ENCODE measurements around the gene ANKRD10.

Gene ANKRD10

GRCh38 chr13:110835721-110836604 lies 78.9 kb downstream of the ANKRD10 start:
- in situ Hi-C loops (cut with HindIII; ENCODE audit: low sequenced_read_pairs): no loop called here

- in situ Hi-C loops (cut with HindIII; ENCODE audit: low sequenced_read_pairs): no loop called here
These were observed 80.3 kb downstream of the ANKRD10 start for GRCh38 chr13:110834572-110834971.

- in situ Hi-C loops (cut with HindIII; ENCODE audit: low sequenced_read_pairs): no loop called here
These were observed 82.3 kb downstream of the ANKRD10 start for GRCh38 chr13:110832531-110832930.

GRCh38 chr13:110832205-110832479 lies 82.7 kb downstream of the ANKRD10 start:
- in situ Hi-C loops (cut with HindIII; ENCODE audit: low sequenced_read_pairs): no loop called here

DNA sequence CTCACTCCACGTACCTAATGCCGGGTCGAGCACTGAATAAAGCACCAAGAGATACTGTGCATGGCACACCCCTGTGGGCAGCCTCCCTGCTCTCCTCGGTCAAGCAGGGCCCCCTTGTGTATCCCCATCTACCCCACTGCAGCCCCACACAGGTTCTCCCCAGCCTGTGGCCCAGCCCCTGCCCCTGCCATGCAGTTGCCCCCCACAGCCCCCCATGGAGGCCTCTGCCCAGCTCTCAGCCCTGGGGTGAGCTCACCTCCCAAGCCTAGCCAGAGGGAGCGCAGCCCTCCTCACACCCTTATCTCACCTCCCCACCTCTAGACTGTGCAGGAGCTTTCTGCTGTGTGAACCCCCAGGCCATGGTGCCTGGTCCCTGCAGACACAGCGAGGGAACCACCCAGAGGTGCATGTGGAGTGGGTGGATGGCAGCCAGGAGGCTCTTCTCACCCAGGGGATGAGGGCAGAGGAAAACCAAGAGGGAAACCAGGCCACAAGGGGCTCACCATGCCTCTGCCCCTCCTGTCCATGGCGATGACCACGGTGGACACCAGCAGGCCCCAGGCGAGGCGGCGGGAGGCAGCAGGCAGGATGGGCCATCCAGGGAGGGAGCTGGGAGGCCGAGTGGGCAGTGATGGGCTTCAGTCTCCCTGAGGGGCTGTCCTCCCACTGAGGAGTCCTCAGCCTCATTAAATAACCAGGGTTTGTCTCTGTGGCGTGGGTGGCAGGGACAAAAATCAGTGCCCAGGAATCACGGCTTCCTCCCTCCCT lies 83.2 kb downstream of the ANKRD10 start:
- in situ Hi-C loops (cut with HindIII; ENCODE audit: low sequenced_read_pairs): no loop called here

GRCh38 chr13:110830800-110831371 lies 84.0 kb downstream of the ANKRD10 start:
- in situ Hi-C loops (cut with HindIII; ENCODE audit: low sequenced_read_pairs): no loop called here

DNA sequence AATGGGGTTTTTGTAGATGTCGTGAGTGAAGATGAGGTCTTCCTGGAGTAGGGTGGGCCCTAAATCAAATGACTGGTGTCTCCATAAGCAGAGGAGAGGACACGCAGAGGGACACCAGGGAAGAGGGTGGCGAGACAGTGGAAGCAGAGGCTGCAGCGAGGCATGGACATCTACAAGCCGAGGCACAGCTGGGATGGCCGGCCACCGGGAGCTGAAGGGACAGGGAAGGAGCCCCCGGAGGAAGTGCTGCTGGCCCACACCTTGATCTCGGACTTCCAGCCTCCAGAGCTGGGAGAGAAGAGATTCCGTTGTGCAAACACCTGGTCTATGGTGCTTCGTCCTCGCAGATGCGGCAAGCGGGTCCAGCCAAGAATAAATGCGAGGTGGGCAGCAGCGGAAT lies 84.5 kb downstream of the ANKRD10 start:
- in situ Hi-C loops (cut with HindIII; ENCODE audit: low sequenced_read_pairs): no loop called here

GRCh38 chr13:110829486-110829885 lies 85.4 kb downstream of the ANKRD10 start:
- in situ Hi-C loops (cut with HindIII; ENCODE audit: low sequenced_read_pairs): no loop called here

- in situ Hi-C loops (cut with HindIII; ENCODE audit: low sequenced_read_pairs): no loop called here
These were observed 86.2 kb downstream of the ANKRD10 start for GRCh38 chr13:110828705-110829104.
